AG10803 (cell line): ENCODE results near the gene MRPL24.

Experiments used
- DNase-seq: peaks from one replicate; pipeline ENCODE4 v3.0.0; 2010; ENCODE audit warnings: low read depth
- H3K4me3 ChIP-seq: 2 replicates; pipeline ENCODE4 v1.5.1; 2011; ENCODE audit warnings: mild to moderate bottlenecking, low read length, control low read depth
- TF ChIP-seq, protein P1 (sequence below): conservative IDR thresholded peaks from 2 replicates; pipeline ENCODE4 v1.5.1; 2011; ENCODE audit warnings: mild to moderate bottlenecking, low read length, control low read depth, inconsistent platforms

The MRPL24 gene

DNA sequence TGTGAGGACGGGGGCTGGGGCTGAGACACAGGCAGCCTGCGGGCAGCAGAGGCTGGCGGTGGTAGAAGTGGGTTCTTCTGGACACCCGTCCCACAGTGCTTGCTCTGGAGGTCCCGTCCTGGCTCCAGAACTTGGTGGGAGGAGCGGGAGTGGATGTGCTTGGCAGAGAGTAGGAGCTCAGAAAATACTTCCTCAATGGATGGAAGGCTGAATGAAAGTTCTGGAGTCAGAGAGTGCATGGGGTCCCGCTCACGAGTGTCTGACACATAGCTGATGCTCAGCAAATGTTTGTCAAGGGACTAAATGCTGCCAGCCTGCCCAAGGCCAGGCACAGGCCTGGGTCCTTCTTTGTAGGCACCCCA lies 50.2 kb downstream of the MRPL24 start:
- H3K4me3 ChIP-seq, result no peak overlapping the region
- TF ChIP-seq, protein P1, sequence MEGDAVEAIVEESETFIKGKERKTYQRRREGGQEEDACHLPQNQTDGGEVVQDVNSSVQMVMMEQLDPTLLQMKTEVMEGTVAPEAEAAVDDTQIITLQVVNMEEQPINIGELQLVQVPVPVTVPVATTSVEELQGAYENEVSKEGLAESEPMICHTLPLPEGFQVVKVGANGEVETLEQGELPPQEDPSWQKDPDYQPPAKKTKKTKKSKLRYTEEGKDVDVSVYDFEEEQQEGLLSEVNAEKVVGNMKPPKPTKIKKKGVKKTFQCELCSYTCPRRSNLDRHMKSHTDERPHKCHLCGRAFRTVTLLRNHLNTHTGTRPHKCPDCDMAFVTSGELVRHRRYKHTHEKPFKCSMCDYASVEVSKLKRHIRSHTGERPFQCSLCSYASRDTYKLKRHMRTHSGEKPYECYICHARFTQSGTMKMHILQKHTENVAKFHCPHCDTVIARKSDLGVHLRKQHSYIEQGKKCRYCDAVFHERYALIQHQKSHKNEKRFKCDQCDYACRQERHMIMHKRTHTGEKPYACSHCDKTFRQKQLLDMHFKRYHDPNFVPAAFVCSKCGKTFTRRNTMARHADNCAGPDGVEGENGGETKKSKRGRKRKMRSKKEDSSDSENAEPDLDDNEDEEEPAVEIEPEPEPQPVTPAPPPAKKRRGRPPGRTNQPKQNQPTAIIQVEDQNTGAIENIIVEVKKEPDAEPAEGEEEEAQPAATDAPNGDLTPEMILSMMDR, result no peak
- no peak for DNase-seq

DNA sequence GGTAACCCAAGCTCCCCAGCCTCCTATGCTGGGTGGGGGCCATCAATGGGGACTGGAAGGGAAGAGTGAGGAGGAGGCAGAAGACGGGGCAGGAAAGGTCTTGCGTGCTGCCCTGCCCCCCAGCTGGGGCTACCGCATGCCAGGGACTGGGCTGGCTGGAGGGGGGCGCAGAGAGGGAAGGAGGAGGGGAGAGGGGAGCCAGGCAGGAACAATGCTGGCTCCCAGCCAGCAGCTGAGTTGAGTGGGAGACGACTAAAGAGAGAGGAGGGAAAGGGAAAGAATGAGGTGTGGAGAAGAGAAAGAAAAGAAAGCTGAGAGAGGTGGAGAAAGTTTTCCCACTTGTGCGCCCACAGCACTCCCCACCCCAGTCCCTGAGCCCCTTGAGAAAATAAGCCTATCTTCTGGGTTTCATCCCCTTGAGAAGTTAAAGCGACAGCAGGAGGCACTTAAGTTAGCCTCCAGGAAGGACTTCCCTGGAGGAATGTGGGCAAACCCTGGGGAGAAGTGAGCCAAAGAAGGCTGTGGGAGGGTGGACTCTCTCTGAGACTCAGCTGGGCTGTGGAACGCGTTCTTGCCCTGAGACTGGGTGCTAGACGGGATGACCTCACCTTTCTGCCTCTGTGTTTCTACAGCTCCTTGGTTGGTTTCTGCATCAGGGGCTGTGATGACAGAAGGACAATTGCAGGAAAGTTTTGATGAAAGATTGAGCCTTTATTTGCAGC lies 50.8 kb downstream of the MRPL24 start:
- peak; percentile 33 for DNase-seq
- peak overlapping the region; percentile 20 for H3K4me3 ChIP-seq
- TF ChIP-seq, protein P1, result no peak

DNA sequence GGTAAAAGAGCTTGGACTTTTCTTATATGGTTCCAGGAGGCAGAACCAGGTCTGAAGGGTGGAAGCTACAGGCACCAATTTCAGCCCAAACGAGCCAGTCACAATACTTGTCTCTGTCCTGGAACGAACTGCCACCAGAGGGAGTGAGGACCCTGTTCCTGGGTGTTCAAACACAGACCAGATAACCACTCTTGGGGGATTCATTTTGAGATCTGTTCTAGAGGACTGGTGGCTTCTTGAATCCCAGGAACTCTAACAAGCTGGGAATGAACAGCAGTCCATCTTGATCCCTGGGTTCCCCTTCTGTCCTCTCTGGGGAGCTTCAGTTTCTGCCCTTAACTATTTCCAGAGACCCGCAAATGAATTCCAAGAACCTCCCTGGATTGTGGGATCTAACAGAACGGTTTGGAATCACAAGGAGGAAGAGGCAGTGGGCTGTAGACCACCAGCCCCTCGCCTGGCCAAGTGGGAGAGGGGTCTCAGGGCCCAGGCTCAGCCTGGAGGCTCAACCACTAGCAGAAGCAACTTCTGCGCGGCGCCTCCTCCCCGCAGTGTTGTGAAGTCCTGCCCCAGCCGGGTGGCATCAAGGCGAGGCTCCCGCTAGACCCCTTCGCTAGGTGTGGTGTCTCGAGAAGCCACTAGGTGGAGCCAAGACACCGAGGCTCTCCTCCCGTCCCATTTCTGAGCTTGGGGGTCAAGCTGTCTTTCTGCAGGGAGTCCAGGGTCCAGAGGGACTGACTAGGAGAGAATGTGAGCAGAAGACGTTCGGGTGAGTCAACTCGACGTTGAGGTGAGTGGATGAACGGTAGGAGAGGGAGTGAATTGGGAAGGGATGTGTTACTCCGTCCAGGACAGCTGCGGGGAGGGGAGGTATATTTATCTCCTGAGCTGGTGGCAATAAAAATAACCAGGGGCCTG lies 51.6 kb downstream of the MRPL24 start:
- TF ChIP-seq, protein P1, result peak; percentile 89
- peak overlapping the region; percentile 52 for H3K4me3 ChIP-seq
- peak; percentile 75 for DNase-seq
